Panc1 (cell line): ENCODE results near the gene SNX9.

Experiments
- CTCF ChIP-seq: fragments of 450-650 bp; IDR thresholded peaks from 2 replicates; pipeline ENCODE4 v1.5.1; 2017; ENCODE audit warnings: mild to moderate bottlenecking
- POLR2AphosphoS5 ChIP-seq: IDR thresholded peaks from 2 replicates; pipeline ENCODE4 v1.6.1; 2012; ENCODE audit warnings: mild to moderate bottlenecking, low read depth, low read length, moderate library complexity
- SIN3A ChIP-seq: IDR thresholded peaks from 2 replicates; pipeline ENCODE4 v1.6.1; 2012; ENCODE audit warnings: low read depth, mild to moderate bottlenecking, low read length, moderate library complexity, borderline replicate concordance; ENCODE audit not compliant: insufficient read depth

GRCh38 chr6:157839606-157840005 is 16.6 kb downstream of the SNX9 start:
- TF ChIP-seq CTCF (no peak), SIN3A (no peak), POLR2AphosphoS5 (no peak)
